ENCODE measurements around the gene RMDN2. TPM values are rescaled to one million over a fixed set of nuclear protein-coding genes. Genes with fewer than 3 reads are reported as not detected.

RMDN2 gene
- polyA plus RNA-seq, 3 donors = 7.0 to 14.3 (median 10.7) TPM

DNA sequence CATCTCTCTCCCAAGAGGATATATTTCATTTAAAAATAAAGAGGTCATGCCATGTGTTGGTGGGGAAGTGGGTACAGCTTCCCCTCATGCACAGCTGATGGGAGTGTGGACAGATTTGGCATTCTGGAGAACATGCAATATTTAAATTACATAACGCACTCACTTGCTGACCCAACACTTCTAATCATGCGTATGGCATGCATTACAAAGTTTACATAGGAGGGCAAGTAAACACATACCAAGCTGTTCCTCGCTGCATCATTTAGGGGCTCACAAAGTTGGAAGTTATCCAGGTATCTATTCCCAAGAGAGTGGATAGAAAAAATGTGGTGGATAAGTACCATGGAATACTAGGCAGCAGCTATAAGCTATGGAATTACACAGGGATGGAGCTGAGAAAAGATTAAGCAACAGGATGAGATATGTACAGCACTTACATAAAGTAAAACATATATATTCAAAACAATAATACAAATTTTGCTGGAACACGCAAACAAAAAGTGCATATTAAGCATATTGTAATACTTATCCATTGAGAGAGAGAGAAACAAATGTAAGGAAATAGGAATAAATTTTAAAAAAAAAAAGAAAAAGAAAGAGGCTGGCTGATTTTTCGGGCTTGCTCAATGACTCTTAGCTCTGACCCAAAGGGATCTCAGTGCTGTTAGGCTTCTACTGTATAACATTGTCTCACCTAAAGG lies 139.9 kb downstream of the RMDN2 start:
- Mint-ChIP-seq H3K4me3 (no peak overlapping the region), H3K27ac (no peak overlapping the region), H3K36me3 (peaks cover 67 to 71% of the 10 kb centered on the region in 2 donors), H3K27me3 (ENCODE audit: low read depth in 3 of 3) (peaks cover 0 to 5% (median 4%) of the 10 kb centered on the region in 3 donors), H3K9me3 (peaks cover 0 to 2% (median 0%) of the 10 kb centered on the region in 7 donors), H3K4me1 (peaks cover 41% of the 10 kb centered on the region)
- Histone ChIP-seq H3K4me1 (ENCODE audit: control insufficient read depth in 1 of 2, insufficient read depth in 2 of 2, low read length in 2 of 2) (peaks cover 23 to 26% of the 10 kb centered on the region in 2 donors), H3K4me3 (replicated peaks in 1 of 3; ENCODE audit: low read depth in 2 of 3, low read length in 3 of 3) (no peak overlapping the region), H2AFZ (ENCODE audit: insufficient read depth, low read depth, low read length, poor library complexity, severe bottlenecking) (no peak overlapping the region), H3K9ac (ENCODE audit: insufficient read depth, low read length, poor library complexity, severe bottlenecking) (no peak overlapping the region), H3K9me3 (replicated peaks in 1 of 2; ENCODE audit: control insufficient read depth in 1 of 2, insufficient read depth in 1 of 2, low read length in 2 of 2) (no peaks in the 10 kb centered on the region), H3K4me2 (replicated peaks; ENCODE audit: extremely low read depth, low read length, poor library complexity, severe bottlenecking) (no peak overlapping the region), H3K27me3 (ENCODE audit: control insufficient read depth in 2 of 2, insufficient read depth in 2 of 2, low read length in 2 of 2) (no peaks in the 10 kb centered on the region), H4K20me1 (ENCODE audit: insufficient read depth, low read length) (peaks cover 59% of the 10 kb centered on the region), H3K79me2 (ENCODE audit: insufficient read depth, low read length) (peaks cover 6% of the 10 kb centered on the region), H3K27ac (ENCODE audit: low read depth in 1 of 2, low read length in 2 of 2) (no peak overlapping the region), H3K36me3 (replicated peaks in 1 of 2; ENCODE audit: control insufficient read depth in 1 of 2, insufficient read depth in 2 of 2, low read length in 2 of 2) (peaks cover 43 to 63% of the 10 kb centered on the region in 2 donors)
- peak in 1 of 3 donors; percentile 16 for DNase-seq
- intact Hi-C loops (cut with micrococcal nuclease) = no loop called here
- TF ChIP-seq, protein P1, sequence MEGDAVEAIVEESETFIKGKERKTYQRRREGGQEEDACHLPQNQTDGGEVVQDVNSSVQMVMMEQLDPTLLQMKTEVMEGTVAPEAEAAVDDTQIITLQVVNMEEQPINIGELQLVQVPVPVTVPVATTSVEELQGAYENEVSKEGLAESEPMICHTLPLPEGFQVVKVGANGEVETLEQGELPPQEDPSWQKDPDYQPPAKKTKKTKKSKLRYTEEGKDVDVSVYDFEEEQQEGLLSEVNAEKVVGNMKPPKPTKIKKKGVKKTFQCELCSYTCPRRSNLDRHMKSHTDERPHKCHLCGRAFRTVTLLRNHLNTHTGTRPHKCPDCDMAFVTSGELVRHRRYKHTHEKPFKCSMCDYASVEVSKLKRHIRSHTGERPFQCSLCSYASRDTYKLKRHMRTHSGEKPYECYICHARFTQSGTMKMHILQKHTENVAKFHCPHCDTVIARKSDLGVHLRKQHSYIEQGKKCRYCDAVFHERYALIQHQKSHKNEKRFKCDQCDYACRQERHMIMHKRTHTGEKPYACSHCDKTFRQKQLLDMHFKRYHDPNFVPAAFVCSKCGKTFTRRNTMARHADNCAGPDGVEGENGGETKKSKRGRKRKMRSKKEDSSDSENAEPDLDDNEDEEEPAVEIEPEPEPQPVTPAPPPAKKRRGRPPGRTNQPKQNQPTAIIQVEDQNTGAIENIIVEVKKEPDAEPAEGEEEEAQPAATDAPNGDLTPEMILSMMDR (IDR thresholded peaks at IDR 0.05) = no peak
- 100% methylated on average over 2 of the region's 5 CpGs for WGBS (ENCODE audit: insufficient coverage)

DNA sequence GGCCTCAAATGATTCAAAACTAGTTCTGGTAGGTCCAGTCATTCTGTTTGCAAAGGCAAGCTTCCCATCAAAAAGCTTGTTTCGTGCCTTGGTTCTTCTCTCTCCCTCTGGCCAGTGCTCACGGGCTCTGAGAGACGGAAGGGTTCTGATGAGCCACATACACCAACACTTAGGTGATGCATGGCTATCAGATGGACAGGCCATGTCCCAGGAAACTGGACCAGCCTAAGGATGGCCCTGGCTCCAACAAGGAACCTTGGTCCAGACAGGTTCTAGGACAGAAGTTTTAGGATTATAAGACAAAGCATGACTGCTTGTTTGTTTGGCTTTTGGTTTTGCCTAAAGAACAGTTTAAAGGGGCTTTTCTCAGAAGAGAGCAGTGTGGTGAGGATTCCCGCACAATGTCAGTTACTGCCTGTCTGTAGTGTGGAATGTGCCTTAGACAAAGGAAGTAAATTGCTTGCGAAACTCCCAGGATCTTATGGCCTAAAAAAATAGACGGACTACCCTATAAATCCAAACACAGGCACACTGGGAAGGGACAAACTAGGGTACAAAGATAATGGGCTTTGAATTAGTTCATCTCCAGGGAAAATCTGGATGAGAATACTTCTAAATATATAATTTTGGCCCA lies 140.5 kb downstream of the RMDN2 start:
- Mint-ChIP-seq H3K9me3 (peaks cover 0 to 2% (median under 1%) of the 10 kb centered on the region in 7 donors), H3K27me3 (ENCODE audit: low read depth in 3 of 3) (peaks cover 3 to 8% (median 6%) of the 10 kb centered on the region in 3 donors), H3K4me1 (peaks cover 47% of the 10 kb centered on the region), H3K4me3 (no peak overlapping the region), H3K27ac (peak overlapping the region in 1 of 7 donors; percentile 42), H3K36me3 (peaks cover 74 to 78% of the 10 kb centered on the region in 2 donors)
- TF ChIP-seq, protein P1 (IDR thresholded peaks at IDR 0.05) = no peak
- Histone ChIP-seq H2AFZ (ENCODE audit: insufficient read depth, low read depth, low read length, poor library complexity, severe bottlenecking) (no peak overlapping the region), H4K20me1 (ENCODE audit: insufficient read depth, low read length) (peaks cover 66% of the 10 kb centered on the region), H3K4me1 (ENCODE audit: control insufficient read depth in 1 of 2, insufficient read depth in 2 of 2, low read length in 2 of 2) (peaks cover 30 to 33% of the 10 kb centered on the region in 2 donors), H3K9ac (ENCODE audit: insufficient read depth, low read length, poor library complexity, severe bottlenecking) (no peak overlapping the region), H3K36me3 (replicated peaks in 1 of 2; ENCODE audit: control insufficient read depth in 1 of 2, insufficient read depth in 2 of 2, low read length in 2 of 2) (peaks cover 50 to 70% of the 10 kb centered on the region in 2 donors), H3K79me2 (ENCODE audit: insufficient read depth, low read length) (peaks cover 13% of the 10 kb centered on the region), H3K27ac (ENCODE audit: low read depth in 1 of 2, low read length in 2 of 2) (no peak overlapping the region), H3K4me3 (replicated peaks in 1 of 3; ENCODE audit: low read depth in 2 of 3, low read length in 3 of 3) (no peak overlapping the region), H3K4me2 (replicated peaks; ENCODE audit: extremely low read depth, low read length, poor library complexity, severe bottlenecking) (no peak overlapping the region), H3K27me3 (ENCODE audit: control insufficient read depth in 2 of 2, insufficient read depth in 2 of 2, low read length in 2 of 2) (peaks cover 0 to 2% of the 10 kb centered on the region in 2 donors), H3K9me3 (replicated peaks in 1 of 2; ENCODE audit: control insufficient read depth in 1 of 2, insufficient read depth in 1 of 2, low read length in 2 of 2) (no peaks in the 10 kb centered on the region)
- intact Hi-C loops (cut with micrococcal nuclease) = no loop called here
- DNase-seq = no peak
- 98% methylated on average over 3 of the region's 6 CpGs for WGBS (ENCODE audit: insufficient coverage)

Data from CD14-positive monocyte (primary cell).